HEK293 (cell line): ENCODE results near the gene PPM1L.
A peak's percentile ranks its signal among the peaks of the same experiment; 100 is the strongest.

Experiments used
- CTCF ChIA-PET: fragments of 350-600 bp; formaldehyde crosslinking; extraction: SDS; loops from one replicate; lab custom pipeline; 2021; ENCODE audit warnings: antibody characterized with exemption; lab: Yijun Ruan, JAX
- POLR2A ChIA-PET: fragments of 300-600 bp; formaldehyde crosslinking; extraction: SDS; loops from one replicate; lab custom pipeline; 2020; ENCODE audit warnings: antibody characterized with exemption, inconsistent platforms; lab: Yijun Ruan, JAX
- H3K27ac ChIP-seq: fragments of 200-500 bp; sonication (Bioruptor generic); 2 replicates; pipeline ENCODE4 v1.5.1; 2014; ENCODE audit warnings: low read depth, low read length, control low read depth, inconsistent platforms; ENCODE audit errors: extremely low read depth
- H3K36me3 ChIP-seq, 2 experiments: fragments of 200-500 bp in 1 of 2; sonication (Bioruptor generic) in 1 of 2; 1 replicate in 1 of 2; 2 replicates in 1 of 2; pipeline ENCODE4 v1.5.1; 2014 to 2017; ENCODE audit warnings: inconsistent platforms in 2 of 2, low read length in 2 of 2; ENCODE audit not compliant: control insufficient read depth in 2 of 2, insufficient read depth in 1 of 2
- H3K4me1 ChIP-seq: fragments of 200-500 bp; sonication (Bioruptor generic); 2 replicates; pipeline ENCODE4 v1.5.1; 2014; ENCODE audit warnings: mild to moderate bottlenecking, low read length, inconsistent platforms; ENCODE audit not compliant: control insufficient read depth, insufficient read depth
- H3K4me3 ChIP-seq: 2 replicates; pipeline ENCODE4 v1.5.1; 2011; ENCODE audit warnings: low read depth, mild to moderate bottlenecking, control low read depth, low read length, moderate library complexity
- H3K9me3 ChIP-seq: fragments of 200-500 bp; sonication (Bioruptor generic); 2 replicates; pipeline ENCODE4 v1.5.1; 2014; ENCODE audit warnings: low read depth, low read length, inconsistent platforms; ENCODE audit not compliant: control insufficient read depth, insufficient read depth
- GLI4 ChIP-seq: fragments of 450-650 bp; formaldehyde crosslinking; IDR thresholded peaks from 2 replicates; pipeline ENCODE4 v1.5.1; 2016; ENCODE audit warnings: missing biosample characterization, missing genetic modification characterization
- MZF1 ChIP-seq: fragments of 450-650 bp; formaldehyde crosslinking; IDR thresholded peaks from 2 replicates; pipeline ENCODE4 v1.5.1; 2017; ENCODE audit warnings: missing biosample characterization, missing genetic modification characterization, borderline replicate concordance
- TCF7L2 ChIP-seq: IDR thresholded peaks from 2 replicates; pipeline ENCODE4 v1.6.1; 2011; ENCODE audit warnings: low read depth, mild to moderate bottlenecking, inconsistent platforms, low read length, moderate library complexity, borderline replicate concordance
- ZIC2 ChIP-seq: fragments of 450-650 bp; formaldehyde crosslinking; IDR thresholded peaks from 2 replicates; pipeline ENCODE4 v1.5.1; 2016; ENCODE audit warnings: missing biosample characterization, missing genetic modification characterization
- ZNF155 ChIP-seq: fragments of 450-650 bp; formaldehyde crosslinking; IDR thresholded peaks from 2 replicates; pipeline ENCODE4 v1.5.1; 2016; ENCODE audit warnings: missing biosample characterization, missing genetic modification characterization
- ZNF175 ChIP-seq: fragments of 450-650 bp; formaldehyde crosslinking; IDR thresholded peaks from 2 replicates; pipeline ENCODE4 v1.5.1; 2016; ENCODE audit warnings: missing biosample characterization, missing genetic modification characterization
- ZNF239 ChIP-seq: fragments of 450-650 bp; formaldehyde crosslinking; IDR thresholded peaks from 2 replicates; pipeline ENCODE4 v1.5.1; 2016; ENCODE audit warnings: missing biosample characterization, missing genetic modification characterization
- ZNF341 ChIP-seq: fragments of 450-650 bp; formaldehyde crosslinking; IDR thresholded peaks from 2 replicates; pipeline ENCODE4; 2016; ENCODE audit warnings: low read depth, missing biosample characterization, missing genetic modification characterization
- ZNF394 ChIP-seq: fragments of 450-650 bp; formaldehyde crosslinking; IDR thresholded peaks from 2 replicates; pipeline ENCODE4 v1.5.1; 2016; ENCODE audit warnings: missing biosample characterization, missing genetic modification characterization, mild to moderate bottlenecking, moderate library complexity, borderline replicate concordance
- ZNF571 ChIP-seq: fragments of 450-650 bp; formaldehyde crosslinking; IDR thresholded peaks from 2 replicates; pipeline ENCODE4 v1.5.0; 2017; ENCODE audit warnings: missing biosample characterization, missing genetic modification characterization
- ZNF600 ChIP-seq: fragments of 450-650 bp; formaldehyde crosslinking; IDR thresholded peaks from 2 replicates; pipeline ENCODE4 v1.5.1; 2016; ENCODE audit warnings: missing biosample characterization, missing genetic modification characterization
- ZNF626 ChIP-seq: fragments of 450-650 bp; sonication (Bioruptor Pico); formaldehyde crosslinking; IDR thresholded peaks from 2 replicates; pipeline ENCODE4 v1.5.1; 2018; ENCODE audit warnings: missing biosample characterization, missing genetic modification characterization, inconsistent platforms
- ZNF76 ChIP-seq: fragments of 450-650 bp; formaldehyde crosslinking; IDR thresholded peaks from 2 replicates; pipeline ENCODE4; 2016; ENCODE audit warnings: low read depth, missing biosample characterization, missing genetic modification characterization, borderline replicate concordance
- ZNF792 ChIP-seq: fragments of 450-650 bp; formaldehyde crosslinking; IDR thresholded peaks from 2 replicates; pipeline ENCODE4 v1.5.1; 2016; ENCODE audit warnings: missing biosample characterization, missing genetic modification characterization
- ZNF830 ChIP-seq: fragments of 450-650 bp; IDR thresholded peaks from 2 replicates; pipeline ENCODE4 v1.5.0; 2018; ENCODE audit warnings: missing biosample characterization, missing genetic modification characterization, low read depth, mild to moderate bottlenecking, moderate library complexity
- ZNF837 ChIP-seq: fragments of 450-650 bp; formaldehyde crosslinking; IDR thresholded peaks from 2 replicates; pipeline ENCODE4 v1.5.1; 2016; ENCODE audit warnings: missing biosample characterization, missing genetic modification characterization
- ZSCAN30 ChIP-seq: fragments of 450-650 bp; IDR thresholded peaks from 2 replicates; pipeline ENCODE4 v1.5.1; 2018; ENCODE audit warnings: missing biosample characterization, mild to moderate bottlenecking, missing genetic modification characterization, moderate library complexity
- TF ChIP-seq, protein P1 (sequence below): fragments of 450-650 bp; formaldehyde crosslinking; IDR thresholded peaks from 2 replicates; pipeline ENCODE4 v1.5.1; 2016; ENCODE audit warnings: missing biosample characterization, missing genetic modification characterization
- TF ChIP-seq, protein P2 (sequence below): fragments of 450-650 bp; formaldehyde crosslinking; IDR thresholded peaks from 2 replicates; pipeline ENCODE4 v1.5.1; 2017; ENCODE audit warnings: missing biosample characterization, missing genetic modification characterization
- TF ChIP-seq, protein P3 (sequence below): fragments of 450-650 bp; formaldehyde crosslinking; IDR thresholded peaks from 2 replicates; pipeline ENCODE4 v1.5.1; 2016; ENCODE audit warnings: missing biosample characterization, missing genetic modification characterization, low read depth
- TF ChIP-seq, protein P4 (sequence below): fragments of 450-650 bp; formaldehyde crosslinking; IDR thresholded peaks from 2 replicates; pipeline ENCODE4 v1.5.1; 2016; ENCODE audit warnings: missing biosample characterization, missing genetic modification characterization
- TF ChIP-seq, protein P5 (sequence below): fragments of 450-650 bp; formaldehyde crosslinking; IDR thresholded peaks from 2 replicates; pipeline ENCODE4 v1.5.1; 2016; ENCODE audit warnings: missing biosample characterization, missing genetic modification characterization

Gene PPM1L

DNA sequence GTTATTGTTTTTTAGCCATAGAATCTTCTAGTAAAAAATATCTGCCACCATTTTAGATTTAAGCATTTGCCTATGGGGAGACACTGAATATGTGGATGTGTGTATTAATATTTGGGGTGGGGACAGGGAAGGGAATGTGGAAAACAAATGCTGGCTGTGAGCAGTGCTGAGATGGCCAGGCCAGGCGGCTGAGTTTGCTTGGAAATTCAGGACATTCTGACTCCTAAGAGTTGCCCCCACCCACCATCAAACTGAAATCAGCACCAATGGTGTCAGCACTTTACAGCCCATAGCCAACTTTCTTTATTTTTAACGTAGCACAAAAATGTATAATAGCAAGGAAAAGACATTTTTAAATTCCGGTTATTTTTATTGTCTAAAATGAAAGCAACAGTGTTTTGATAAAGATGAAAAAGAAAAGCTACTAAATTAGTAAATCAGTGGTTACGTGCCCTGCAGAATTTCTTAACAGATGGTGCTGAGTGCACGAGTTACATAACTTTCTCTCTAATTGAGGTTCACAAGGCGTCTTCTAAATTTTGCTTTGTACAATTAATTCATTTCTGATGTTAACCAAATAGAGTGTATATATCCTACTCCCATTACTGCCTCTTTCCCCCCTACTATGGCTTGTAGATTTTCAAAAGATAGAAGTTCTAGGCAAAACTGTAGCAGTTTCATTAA is 315.1 kb downstream of the PPM1L start (continued):
- TF ChIP-seq, protein P1, sequence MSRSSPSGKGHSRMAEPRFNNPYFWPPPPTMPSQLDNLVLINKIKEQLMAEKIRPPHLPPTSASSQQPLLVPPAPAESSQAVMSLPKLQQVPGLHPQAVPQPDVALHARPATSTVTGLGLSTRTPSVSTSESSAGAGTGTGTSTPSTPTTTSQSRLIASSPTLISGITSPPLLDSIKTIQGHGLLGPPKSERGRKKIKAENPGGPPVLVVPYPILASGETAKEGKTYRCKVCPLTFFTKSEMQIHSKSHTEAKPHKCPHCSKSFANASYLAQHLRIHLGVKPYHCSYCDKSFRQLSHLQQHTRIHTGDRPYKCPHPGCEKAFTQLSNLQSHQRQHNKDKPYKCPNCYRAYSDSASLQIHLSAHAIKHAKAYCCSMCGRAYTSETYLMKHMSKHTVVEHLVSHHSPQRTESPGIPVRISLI: no peak
- no peak for TF ChIP-seq ZNF239 (tag by site-specific recombination)
- TF ChIP-seq ZNF626 (tag by site-specific recombination): no peak
- TF ChIP-seq ZNF600 (tag by site-specific recombination): no peak
- no peak for TF ChIP-seq MZF1
- TF ChIP-seq ZNF394 (tag by site-specific recombination): no peak

DNA sequence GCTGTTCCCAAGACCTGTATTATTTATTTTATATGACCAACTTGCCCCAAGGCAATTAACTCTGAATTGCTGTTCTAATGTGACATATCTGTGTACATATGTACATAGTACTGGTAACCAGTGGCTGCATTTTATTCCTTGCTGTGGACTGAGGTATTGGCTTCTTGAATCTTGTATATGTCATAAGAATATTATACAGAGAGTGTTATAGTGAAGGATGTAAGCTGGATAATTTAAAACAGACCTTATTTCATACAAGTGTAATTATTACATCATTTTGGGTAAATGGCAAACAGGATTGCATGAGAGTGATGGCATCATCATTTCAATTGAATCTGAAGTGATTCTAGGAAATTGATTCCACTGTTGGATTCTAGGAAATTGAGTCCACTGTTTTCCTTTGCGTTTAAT is 316.2 kb downstream of the PPM1L start:
- Histone ChIP-seq H3K4me3 (no peak overlapping the region), H3K4me1 (no peaks in the 10 kb centered on the region), H3K9me3 (no peaks in the 10 kb centered on the region), H3K27ac (no peak overlapping the region), H3K36me3 (peaks cover 0 to 4% of the 10 kb centered on the region in 2 experiments; a peak in 1 of 3 replicates)
- POLR2A ChIA-PET: no interaction called here
- TF ChIP-seq ZNF837 (tag by site-specific recombination) (no peak), ZSCAN30 (tag by site-specific recombination) (no peak)
- TF ChIP-seq, protein P2, sequence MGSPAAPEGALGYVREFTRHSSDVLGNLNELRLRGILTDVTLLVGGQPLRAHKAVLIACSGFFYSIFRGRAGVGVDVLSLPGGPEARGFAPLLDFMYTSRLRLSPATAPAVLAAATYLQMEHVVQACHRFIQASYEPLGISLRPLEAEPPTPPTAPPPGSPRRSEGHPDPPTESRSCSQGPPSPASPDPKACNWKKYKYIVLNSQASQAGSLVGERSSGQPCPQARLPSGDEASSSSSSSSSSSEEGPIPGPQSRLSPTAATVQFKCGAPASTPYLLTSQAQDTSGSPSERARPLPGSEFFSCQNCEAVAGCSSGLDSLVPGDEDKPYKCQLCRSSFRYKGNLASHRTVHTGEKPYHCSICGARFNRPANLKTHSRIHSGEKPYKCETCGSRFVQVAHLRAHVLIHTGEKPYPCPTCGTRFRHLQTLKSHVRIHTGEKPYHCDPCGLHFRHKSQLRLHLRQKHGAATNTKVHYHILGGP: peak; percentile 91
- TF ChIP-seq, protein P3, sequence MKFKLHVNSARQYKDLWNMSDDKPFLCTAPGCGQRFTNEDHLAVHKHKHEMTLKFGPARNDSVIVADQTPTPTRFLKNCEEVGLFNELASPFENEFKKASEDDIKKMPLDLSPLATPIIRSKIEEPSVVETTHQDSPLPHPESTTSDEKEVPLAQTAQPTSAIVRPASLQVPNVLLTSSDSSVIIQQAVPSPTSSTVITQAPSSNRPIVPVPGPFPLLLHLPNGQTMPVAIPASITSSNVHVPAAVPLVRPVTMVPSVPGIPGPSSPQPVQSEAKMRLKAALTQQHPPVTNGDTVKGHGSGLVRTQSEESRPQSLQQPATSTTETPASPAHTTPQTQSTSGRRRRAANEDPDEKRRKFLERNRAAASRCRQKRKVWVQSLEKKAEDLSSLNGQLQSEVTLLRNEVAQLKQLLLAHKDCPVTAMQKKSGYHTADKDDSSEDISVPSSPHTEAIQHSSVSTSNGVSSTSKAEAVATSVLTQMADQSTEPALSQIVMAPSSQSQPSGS: 0 out of 2 replicates have a peak, but pooled peaks have one; percentile 25
- CTCF ChIA-PET: interaction anchor here (0.6 kb wide), 1 partner anchor 86 kb away, joined by 3 read pairs; no protein-coding TSS in a partner anchor

DNA sequence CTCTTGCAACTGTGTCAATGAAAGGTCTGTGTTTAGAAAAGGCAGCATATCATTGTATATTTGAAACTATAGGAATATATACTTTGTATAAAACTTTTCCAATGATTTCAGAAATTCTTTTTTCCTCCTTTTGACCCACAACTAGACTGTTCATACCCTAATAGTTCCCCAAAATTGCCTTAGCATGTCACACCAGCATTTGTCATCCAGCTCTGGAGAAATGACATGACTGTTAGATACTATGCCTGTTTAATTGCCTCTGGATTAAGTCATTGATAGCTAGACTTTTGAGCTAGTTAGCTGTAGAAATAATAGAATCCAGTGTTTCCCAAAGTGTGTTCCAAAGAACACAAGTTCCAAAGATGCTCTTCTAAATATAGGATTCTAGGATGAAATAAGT is 316.7 kb downstream of the PPM1L start:
- Histone ChIP-seq H3K27ac (no peak overlapping the region), H3K36me3 (peaks cover 0 to 4% of the 10 kb centered on the region in 2 experiments; a peak in 1 of 3 replicates), H3K4me1 (no peaks in the 10 kb centered on the region), H3K4me3 (no peak overlapping the region), H3K9me3 (no peaks in the 10 kb centered on the region)
- ChIA-PET POLR2A (no interaction called here), CTCF (no interaction called here)
- TF ChIP-seq ZNF175 (tag by site-specific recombination) (no peak), ZNF792 (no peak), TCF7L2 (no peak), GLI4 (tag by site-specific recombination) (no peak), ZNF830 (no peak), ZNF155 (tag by site-specific recombination) (no peak), ZIC2 (tag by site-specific recombination) (no peak), ZNF571 (tag by site-specific recombination) (no peak), ZNF341 (no peak), ZNF76 (no peak)
- TF ChIP-seq, protein P4, sequence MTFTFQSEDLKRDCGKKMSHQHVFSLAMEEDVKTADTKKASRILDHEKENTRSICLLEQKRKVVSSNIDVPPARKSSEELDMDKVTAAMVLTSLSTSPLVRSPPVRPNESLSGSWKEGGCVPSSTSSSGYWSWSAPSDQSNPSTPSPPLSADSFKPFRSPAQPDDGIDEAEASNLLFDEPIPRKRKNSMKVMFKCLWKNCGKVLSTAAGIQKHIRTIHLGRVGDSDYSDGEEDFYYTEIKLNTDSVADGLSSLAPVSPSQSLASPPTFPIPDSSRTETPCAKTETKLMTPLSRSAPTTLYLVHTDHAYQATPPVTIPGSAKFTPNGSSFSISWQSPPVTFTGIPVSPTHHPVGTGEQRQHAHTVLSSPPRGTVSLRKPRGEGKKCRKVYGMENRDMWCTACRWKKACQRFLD (tag by site-specific recombination): no peak
- TF ChIP-seq, protein P5, sequence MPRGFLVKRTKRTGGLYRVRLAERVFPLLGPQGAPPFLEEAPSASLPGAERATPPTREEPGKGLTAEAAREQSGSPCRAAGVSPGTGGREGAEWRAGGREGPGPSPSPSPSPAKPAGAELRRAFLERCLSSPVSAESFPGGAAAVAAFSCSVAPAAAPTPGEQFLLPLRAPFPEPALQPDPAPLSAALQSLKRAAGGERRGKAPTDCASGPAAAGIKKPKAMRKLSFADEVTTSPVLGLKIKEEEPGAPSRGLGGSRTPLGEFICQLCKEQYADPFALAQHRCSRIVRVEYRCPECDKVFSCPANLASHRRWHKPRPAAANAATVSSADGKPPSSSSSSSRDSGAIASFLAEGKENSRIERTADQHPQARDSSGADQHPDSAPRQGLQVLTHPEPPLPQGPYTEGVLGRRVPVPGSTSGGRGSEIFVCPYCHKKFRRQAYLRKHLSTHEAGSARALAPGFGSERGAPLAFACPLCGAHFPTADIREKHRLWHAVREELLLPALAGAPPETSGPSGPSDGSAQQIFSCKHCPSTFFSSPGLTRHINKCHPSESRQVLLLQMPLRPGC (tag by site-specific recombination): no peak
